C4-2B (cell line): ENCODE data around the gene MPC1L.

Experiments used
- ZFX ChIP-seq: fragments of 450-650 bp; IDR thresholded peaks from 2 replicates; pipeline ENCODE4 v1.6.1; 2017
- TF ChIP-seq, protein P1 (sequence below): fragments of 450-650 bp; conservative IDR thresholded peaks from 2 replicates; pipeline ENCODE4 v1.5.1; 2017; ENCODE audit warnings: mild to moderate bottlenecking

GRCh38 chrX:40671126-40671525 is 47.9 kb downstream of the MPC1L start:
- TF ChIP-seq, protein P1, sequence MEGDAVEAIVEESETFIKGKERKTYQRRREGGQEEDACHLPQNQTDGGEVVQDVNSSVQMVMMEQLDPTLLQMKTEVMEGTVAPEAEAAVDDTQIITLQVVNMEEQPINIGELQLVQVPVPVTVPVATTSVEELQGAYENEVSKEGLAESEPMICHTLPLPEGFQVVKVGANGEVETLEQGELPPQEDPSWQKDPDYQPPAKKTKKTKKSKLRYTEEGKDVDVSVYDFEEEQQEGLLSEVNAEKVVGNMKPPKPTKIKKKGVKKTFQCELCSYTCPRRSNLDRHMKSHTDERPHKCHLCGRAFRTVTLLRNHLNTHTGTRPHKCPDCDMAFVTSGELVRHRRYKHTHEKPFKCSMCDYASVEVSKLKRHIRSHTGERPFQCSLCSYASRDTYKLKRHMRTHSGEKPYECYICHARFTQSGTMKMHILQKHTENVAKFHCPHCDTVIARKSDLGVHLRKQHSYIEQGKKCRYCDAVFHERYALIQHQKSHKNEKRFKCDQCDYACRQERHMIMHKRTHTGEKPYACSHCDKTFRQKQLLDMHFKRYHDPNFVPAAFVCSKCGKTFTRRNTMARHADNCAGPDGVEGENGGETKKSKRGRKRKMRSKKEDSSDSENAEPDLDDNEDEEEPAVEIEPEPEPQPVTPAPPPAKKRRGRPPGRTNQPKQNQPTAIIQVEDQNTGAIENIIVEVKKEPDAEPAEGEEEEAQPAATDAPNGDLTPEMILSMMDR = no peak
- no peak for TF ChIP-seq ZFX
